B cell (primary cell): ENCODE data around the gene ALG3. TPM values are rescaled to one million over a fixed set of nuclear protein-coding genes. Genes with fewer than 3 reads are reported as not detected.

ENCODE experiments used
- ATAC-seq: fragments of 200-7000 bp; cut with Tn5 transposase; one replicate; pipeline ENCODE4 v1.10.0; 2021; ENCODE audit warnings: low read depth, mild to moderate bottlenecking, moderate number of reproducible peaks, moderate library complexity
- CTCF ChIA-PET: fragments of 350-600 bp; sonication (Branson Sonifier 250); formaldehyde crosslinking; loops from one replicate; lab custom pipeline; 2021; ENCODE audit warnings: antibody characterized with exemption, inconsistent platforms; lab: Charles Lee
- POLR2A ChIA-PET: fragments of 350-600 bp; sonication (Branson Sonifier 250); formaldehyde crosslinking; loops from one replicate; lab custom pipeline; 2021; ENCODE audit warnings: antibody characterized with exemption; lab: Charles Lee
- DNase-seq: peaks from one replicate; pipeline ENCODE4 v3.0.0; 2013
- H2AFZ ChIP-seq: 2 replicates; pipeline ENCODE4 v1.6.1; 2012; ENCODE audit warnings: mild to moderate bottlenecking, low read depth, low read length; ENCODE audit not compliant: insufficient read depth, poor library complexity, severe bottlenecking
- H3K27ac ChIP-seq, 2 donors: 1 replicate in 1 of 2; 2 replicates in 1 of 2; pipeline ENCODE4 v1.5.1; 2012 to 2013; ENCODE audit warnings: low read length in 2 of 2, mild to moderate bottlenecking in 2 of 2, moderate library complexity in 1 of 2
- H3K27me3 ChIP-seq, 4 experiments: fragments of 200-600 bp in 1 of 4; sonication (generic) in 1 of 4; replicated peaks in 1 of 4; 1 replicate in 2 of 4; 2 replicates in 2 of 4; pipeline versions ENCODE4 v1.6.1 to v1.7.0; 2013 to 2016; ENCODE audit warnings: low read length in 3 of 4, mild to moderate bottlenecking in 2 of 4, mixed read lengths in 1 of 4, moderate library complexity in 1 of 4; ENCODE audit not compliant: insufficient read depth in 4 of 4, control insufficient read depth in 3 of 4; ENCODE audit errors: control extremely low read depth in 1 of 4
- H3K36me3 ChIP-seq, 2 experiments: replicated peaks in 1 of 2; 1 replicate in 1 of 2; 2 replicates in 1 of 2; pipeline versions ENCODE4 v1.6.1 to v1.7.1; 2013; ENCODE audit warnings: low read length in 1 of 2; ENCODE audit not compliant: insufficient read depth in 2 of 2, control insufficient read depth in 1 of 2; ENCODE audit errors: control extremely low read depth in 1 of 2, extremely low read depth in 1 of 2
- H3K4me1 ChIP-seq, 2 donors: fragments of 200-600 bp in 1 of 2; sonication (generic) in 1 of 2; 1 replicate in 1 of 2; 2 replicates in 1 of 2; pipeline versions ENCODE4 v1.5.1 to v1.6.1; 2013 to 2017; ENCODE audit warnings: low read length in 2 of 2; ENCODE audit not compliant: control insufficient read depth in 2 of 2, insufficient read depth in 2 of 2
- H3K4me2 ChIP-seq: replicated peaks from 2 replicates; pipeline ENCODE3; 2012; ENCODE audit warnings: mild to moderate bottlenecking, low read depth, low read length; ENCODE audit not compliant: poor library complexity, severe bottlenecking
- H3K4me3 ChIP-seq, 5 experiments: fragments of 200-600 bp in 1 of 5; sonication (generic) in 1 of 5; 1 replicate in 3 of 5; 2 replicates in 2 of 5; pipeline versions ENCODE4 v1.5.1 to v1.7.0; 2011 to 2016; ENCODE audit warnings: low read length in 4 of 5, mild to moderate bottlenecking in 4 of 5, low read depth in 2 of 5, control low read depth in 1 of 5, moderate library complexity in 1 of 5; ENCODE audit not compliant: insufficient read depth in 1 of 5; ENCODE audit errors: control extremely low read depth in 1 of 5, extremely low read depth in 1 of 5
- H3K79me2 ChIP-seq: fragments of 200-600 bp; sonication (generic); one replicate; pipeline ENCODE4 v1.6.0; 2016; ENCODE audit warnings: low read length; ENCODE audit not compliant: control insufficient read depth, insufficient read depth
- H3K9ac ChIP-seq: fragments of 200-600 bp; sonication (generic); 2 replicates; pipeline ENCODE4 v1.6.1; 2017; ENCODE audit warnings: mild to moderate bottlenecking, low read length, moderate library complexity
- H3K9me3 ChIP-seq, 3 donors: one replicate each; pipeline versions ENCODE4 v1.6.1 to v1.7.1; 2013; ENCODE audit warnings: low read length in 2 of 3; ENCODE audit not compliant: control insufficient read depth in 2 of 3, insufficient read depth in 1 of 3; ENCODE audit errors: control extremely low read depth in 1 of 3
- H4K20me1 ChIP-seq: 2 replicates; pipeline ENCODE4 v1.6.0; 2012; ENCODE audit warnings: mild to moderate bottlenecking, low read length; ENCODE audit not compliant: insufficient read depth, control insufficient read depth, poor library complexity, severe bottlenecking
- H3K27ac Mint-ChIP-seq: one replicate; pipeline ENCODE4 v1.8.0; 2021; ENCODE audit warnings: mixed read lengths
- H3K27me3 Mint-ChIP-seq: one replicate; pipeline ENCODE4 v1.8.0; 2021; ENCODE audit warnings: mixed read lengths
- H3K4me1 Mint-ChIP-seq: one replicate; pipeline ENCODE4 v1.8.0; 2021; ENCODE audit warnings: mixed read lengths
- H3K4me3 Mint-ChIP-seq: one replicate; pipeline ENCODE4 v1.8.0; 2021; ENCODE audit warnings: mixed read lengths
- H3K9me3 Mint-ChIP-seq: one replicate; pipeline ENCODE4 v1.8.0; 2022; ENCODE audit warnings: mixed read lengths; ENCODE audit not compliant: insufficient read depth
- EZH2 ChIP-seq: IDR thresholded peaks from 2 replicates; pipeline ENCODE4 v1.6.1; 2012; ENCODE audit warnings: borderline replicate concordance, low read depth, mild to moderate bottlenecking, moderate library complexity, low read length; ENCODE audit not compliant: insufficient read depth, poor library complexity, severe bottlenecking
- WGBS: methylation state at CpG from one replicate; pipeline ENCODE4 v1.1.5; 2013; ENCODE audit warnings: missing lambda C conversion rate; ENCODE audit not compliant: insufficient coverage; 5-methylcytosine and 5-hydroxymethylcytosine counted together
- intact Hi-C: fragments of 100-400 bp; cut with micrococcal nuclease; formaldehyde crosslinking; loops from one replicate; pipeline ENCODE4 v1.10.0; 2022
- polyA plus RNA-seq: library from polyadenylated mRNA; depleted of rRNA; stranded (reverse); fragments of >200 nt; gene quantifications from 2 replicates; pipeline ENCODE4 v1.2.3, GENCODE V29; 2012
- total RNA-seq, 2 donors: library from RNA; stranded (reverse); fragments of 120-200 nt in 1 of 2; gene quantifications; 1 replicate in 1 of 2; 2 replicates in 1 of 2; pipeline versions ENCODE4 v1.2.3 to v1.2.4, GENCODE V29; 2013 to 2022
- TF ChIP-seq, protein P1 (sequence below): fragments of 200-600 bp; IDR thresholded peaks from one replicate; pipeline ENCODE4 v1.8.0; 2022; ENCODE audit warnings: antibody characterized with exemption, mild to moderate bottlenecking

Gene ALG3
- total and polyA plus RNA-seq, 2 donors (not counting 1 experiment from before 2014, with no cell fraction given) = 36.1 to 38.6 TPM

DNA sequence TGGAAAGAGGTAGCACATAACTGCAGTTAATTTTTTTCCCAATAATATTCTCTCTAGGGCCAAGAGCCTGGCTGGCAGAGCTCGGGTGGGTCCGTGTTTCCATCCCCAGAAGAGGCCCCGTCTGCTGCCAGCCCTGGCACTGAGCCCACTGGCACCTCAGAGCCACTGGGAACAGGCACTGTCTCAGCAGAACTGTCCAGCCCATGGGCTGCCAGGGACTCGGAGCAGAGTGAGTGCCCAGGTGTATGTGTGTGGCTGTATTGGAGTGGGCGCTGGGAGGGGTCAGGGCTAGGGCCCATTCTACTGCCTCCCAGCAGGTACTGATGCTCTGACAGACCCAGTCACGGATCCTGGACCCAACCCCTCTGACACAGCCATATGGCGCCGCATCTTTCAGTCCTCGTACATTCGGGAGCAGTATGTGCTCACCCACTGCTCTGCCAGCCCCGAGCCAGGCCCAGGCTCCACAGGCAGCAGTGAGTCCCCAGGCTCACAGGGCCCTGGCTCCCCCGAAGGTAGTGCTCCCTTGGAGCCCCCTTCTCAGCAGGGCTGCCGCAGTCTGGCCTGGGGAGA, 10.4 kb downstream of the ALG3 start:
- no peak overlapping the region for H3K4me3 Mint-ChIP-seq
- no peak overlapping the region for H2AFZ ChIP-seq
- peaks cover 4% of the 10 kb centered on the region for H3K27me3 Mint-ChIP-seq
- WGBS = 89% methylated on average over 13 of the region's 13 CpGs
- H3K27ac Mint-ChIP-seq = no peak overlapping the region
- DNase-seq (no peak), ATAC-seq (no peak)
- ChIA-PET POLR2A (no interaction called here), CTCF (interaction anchor here (0.9 to 3.9 kb wide), 3 partner anchors 10 to 54 kb away, joined by 3 to 22 read pairs (median 9); partner anchors contain the start of gene EEF1AKMT4)
- H3K9ac ChIP-seq = no peak overlapping the region
- H3K9me3 Mint-ChIP-seq = no peaks in the 10 kb centered on the region
- H4K20me1 ChIP-seq = peaks cover 4% of the 10 kb centered on the region
- H3K4me1 ChIP-seq = no peaks in the 10 kb centered on the region
- H3K9me3 ChIP-seq = no peaks in the 10 kb centered on the region
- peaks cover 0 to 14% (median 1%) of the 10 kb centered on the region in 4 experiments for H3K27me3 ChIP-seq
- peaks cover 0 to 13% of the 10 kb centered on the region in 2 experiments for H3K36me3 ChIP-seq
- TF ChIP-seq EZH2 = no peak
- TF ChIP-seq, protein P1, sequence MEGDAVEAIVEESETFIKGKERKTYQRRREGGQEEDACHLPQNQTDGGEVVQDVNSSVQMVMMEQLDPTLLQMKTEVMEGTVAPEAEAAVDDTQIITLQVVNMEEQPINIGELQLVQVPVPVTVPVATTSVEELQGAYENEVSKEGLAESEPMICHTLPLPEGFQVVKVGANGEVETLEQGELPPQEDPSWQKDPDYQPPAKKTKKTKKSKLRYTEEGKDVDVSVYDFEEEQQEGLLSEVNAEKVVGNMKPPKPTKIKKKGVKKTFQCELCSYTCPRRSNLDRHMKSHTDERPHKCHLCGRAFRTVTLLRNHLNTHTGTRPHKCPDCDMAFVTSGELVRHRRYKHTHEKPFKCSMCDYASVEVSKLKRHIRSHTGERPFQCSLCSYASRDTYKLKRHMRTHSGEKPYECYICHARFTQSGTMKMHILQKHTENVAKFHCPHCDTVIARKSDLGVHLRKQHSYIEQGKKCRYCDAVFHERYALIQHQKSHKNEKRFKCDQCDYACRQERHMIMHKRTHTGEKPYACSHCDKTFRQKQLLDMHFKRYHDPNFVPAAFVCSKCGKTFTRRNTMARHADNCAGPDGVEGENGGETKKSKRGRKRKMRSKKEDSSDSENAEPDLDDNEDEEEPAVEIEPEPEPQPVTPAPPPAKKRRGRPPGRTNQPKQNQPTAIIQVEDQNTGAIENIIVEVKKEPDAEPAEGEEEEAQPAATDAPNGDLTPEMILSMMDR = no peak
- H3K4me1 Mint-ChIP-seq = no peaks in the 10 kb centered on the region
- H3K27ac ChIP-seq = no peak overlapping the region
- H3K79me2 ChIP-seq = no peaks in the 10 kb centered on the region
- no peak overlapping the region for H3K4me3 ChIP-seq
- no peak overlapping the region for H3K4me2 ChIP-seq
- intact Hi-C loops = no loop called here

DNA sequence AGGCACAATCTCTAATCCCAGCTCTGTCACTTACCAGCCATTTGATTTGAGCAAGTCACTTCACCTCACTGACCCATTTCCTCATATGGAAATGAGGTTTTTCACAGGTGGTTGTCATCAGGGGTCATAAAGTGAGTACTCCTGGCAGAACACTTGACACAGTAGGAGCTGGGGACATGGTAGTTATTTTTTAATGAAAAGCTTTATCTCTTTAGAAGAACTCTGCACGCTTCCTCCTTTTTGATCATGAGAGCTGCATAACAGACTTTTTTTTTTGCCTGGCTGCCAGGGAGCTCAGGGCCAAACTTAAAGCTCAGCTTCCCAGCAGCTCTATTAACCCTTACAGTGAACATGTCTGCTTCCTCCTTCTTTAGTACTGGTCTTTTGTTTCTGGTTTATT, 11.0 kb downstream of the ALG3 start:
- ATAC-seq = no peak
- intact Hi-C loops = no loop called here

More for the DNA sequence above, 11.0 kb downstream of the ALG3 start:
- WGBS = no CpG with 5 or more reads among the region's 1 CpG
- no peak for DNase-seq
- H3K4me1 Mint-ChIP-seq = no peaks in the 10 kb centered on the region
- no peak overlapping the region for H3K4me2 ChIP-seq
- H3K9me3 Mint-ChIP-seq = no peaks in the 10 kb centered on the region
- H3K27ac Mint-ChIP-seq = no peak overlapping the region
- no peak overlapping the region for H3K27ac ChIP-seq
- peaks cover 0 to 19% (median 4%) of the 10 kb centered on the region in 4 experiments for H3K27me3 ChIP-seq
- no peaks in the 10 kb centered on the region for H3K9me3 ChIP-seq
- POLR2A ChIA-PET = no interaction called here
- H3K36me3 ChIP-seq = peaks cover 0 to 9% of the 10 kb centered on the region in 2 experiments
- peaks cover 4% of the 10 kb centered on the region for H4K20me1 ChIP-seq
- CTCF ChIA-PET = interaction anchor here (0.9 to 3.9 kb wide), 3 partner anchors 10 to 54 kb away, joined by 3 to 22 read pairs (median 9); partner anchors contain the start of gene EEF1AKMT4
- no peak overlapping the region for H3K4me3 Mint-ChIP-seq
- H3K27me3 Mint-ChIP-seq = peaks cover 7% of the 10 kb centered on the region
- H3K9ac ChIP-seq = no peak overlapping the region
- no peaks in the 10 kb centered on the region for H3K79me2 ChIP-seq
- no peaks in the 10 kb centered on the region for H3K4me1 ChIP-seq
- no peak overlapping the region for H3K4me3 ChIP-seq
- TF ChIP-seq, protein P1 = no peak
- TF ChIP-seq EZH2 = no peak
- H2AFZ ChIP-seq = no peak overlapping the region
